ENCODE measurements around the gene OXCT1.
"Not testable (repeated sequence)": the region's sequence is repeated elsewhere in the genome, so short reads cannot be mapped to it uniquely, and the experiment has no call there.

OXCT1 gene

GRCh38 chr5:41821051-41821450 is 49.2 kb downstream of the OXCT1 start:
- DNase-seq: no peak

GRCh38 chr5:41820150-41820549 is 50.1 kb downstream of the OXCT1 start:
- DNase-seq: no peak

GRCh38 chr5:41817625-41818301 is 52.5 kb downstream of the OXCT1 start:
- DNase-seq: no peak

GRCh38 chr5:41815663-41816229 is 54.5 kb downstream of the OXCT1 start:
- no peak for DNase-seq

GRCh38 chr5:41815261-41815660 is 55.0 kb downstream of the OXCT1 start:
- DNase-seq: no peak

- not testable (repeated sequence) for DNase-seq
Measured at GRCh38 chr5:41814306-41814705, 55.9 kb downstream of the OXCT1 start.

GRCh38 chr5:41812156-41812555 is 58.1 kb downstream of the OXCT1 start:
- DNase-seq: no peak

- DNase-seq: no peak
Measured at GRCh38 chr5:41809128-41809527, 61.1 kb downstream of the OXCT1 start.

- DNase-seq: no peak
Measured at GRCh38 chr5:41808294-41808693, 61.9 kb downstream of the OXCT1 start.

- peak in 1 of 2 experiments; percentile 28 for DNase-seq
Measured at GRCh38 chr5:41797662-41798061, 72.6 kb downstream of the OXCT1 start.

GRCh38 chr5:41796061-41796460 is 74.2 kb downstream of the OXCT1 start:
- no peak for DNase-seq

GRCh38 chr5:41795125-41795524 is 75.1 kb downstream of the OXCT1 start:
- DNase-seq: no peak

- DNase-seq: no peak
Measured at GRCh38 chr5:41794471-41794870, 75.8 kb downstream of the OXCT1 start.

GRCh38 chr5:41793141-41793770 is 77.0 kb downstream of the OXCT1 start:
- no peak for DNase-seq

- no peak for DNase-seq
Measured at GRCh38 chr5:41790038-41790776, 80.0 kb downstream of the OXCT1 start.

GRCh38 chr5:41789434-41789833 is 80.8 kb downstream of the OXCT1 start:
- no peak for DNase-seq

- DNase-seq: no peak
Measured at GRCh38 chr5:41788941-41789368, 81.3 kb downstream of the OXCT1 start.

- DNase-seq: no peak
Measured at GRCh38 chr5:41787265-41787664, 83.0 kb downstream of the OXCT1 start.

GRCh38 chr5:41785061-41785460 is 85.2 kb downstream of the OXCT1 start:
- no peak for DNase-seq

- no peak for DNase-seq
Measured at GRCh38 chr5:41778410-41778809, 91.8 kb downstream of the OXCT1 start.

- DNase-seq: no peak
Measured at GRCh38 chr5:41776435-41776834, 93.8 kb downstream of the OXCT1 start.

- DNase-seq: no peak
Measured at GRCh38 chr5:41773799-41774198, 96.4 kb downstream of the OXCT1 start.

GRCh38 chr5:41772785-41773442 is 97.3 kb downstream of the OXCT1 start:
- DNase-seq: no peak

All from activated T-cell treated with anti-CD3 and anti-CD28 coated beads, Interleukin-2, amount 50 U/mL, for 48 hours (primary cell).